ENCODE data around the gene TRPV4.

- TF ChIP-seq CTCF (tag by site-specific recombination; IDR thresholded peaks at IDR 0.05), result no peak
- no peak for TF ChIP-seq ZNF121 (tag by site-specific recombination; IDR thresholded peaks at IDR 0.05)
- TF ChIP-seq ZNF530 (tag by site-specific recombination; IDR thresholded peaks at IDR 0.05; ENCODE audit: low read depth), result no peak
- no peak for TF ChIP-seq ZNF654 (tag by site-specific recombination; IDR thresholded peaks at IDR 0.05; ENCODE audit: low read depth)
- no peak for TF ChIP-seq REST (tag by site-specific recombination; IDR thresholded peaks at IDR 0.05)
- no peak for TF ChIP-seq ZNF621 (tag by site-specific recombination; IDR thresholded peaks at IDR 0.05)
- no peak for TF ChIP-seq SETDB1 (IDR thresholded peaks at IDR 0.05; ENCODE audit: insufficient read length, low read length)
- no peak for TF ChIP-seq TCF7L2 (IDR thresholded peaks at IDR 0.05; ENCODE audit: borderline replicate concordance, low read depth, low read length)
- no peak for TF ChIP-seq YY1 (tag by site-specific recombination; IDR thresholded peaks at IDR 0.05)
- TF ChIP-seq ZNF544 (tag by site-specific recombination; IDR thresholded peaks at IDR 0.05), result no peak
- no peak for TF ChIP-seq ZNF274 (IDR thresholded peaks at IDR 0.05; ENCODE audit: low read length)
- TF ChIP-seq ZNF274 (tag by site-specific recombination; IDR thresholded peaks at IDR 0.05; ENCODE audit: borderline replicate concordance), result no peak
- no peak for TF ChIP-seq ZNF549 (tag by site-specific recombination; IDR thresholded peaks at IDR 0.05)
These were observed 49.3 kb downstream of the TRPV4 start for GRCh38 chr12:109783965-109784244.
